ENCODE results near the gene C15orf61.

The C15orf61 gene

DNA sequence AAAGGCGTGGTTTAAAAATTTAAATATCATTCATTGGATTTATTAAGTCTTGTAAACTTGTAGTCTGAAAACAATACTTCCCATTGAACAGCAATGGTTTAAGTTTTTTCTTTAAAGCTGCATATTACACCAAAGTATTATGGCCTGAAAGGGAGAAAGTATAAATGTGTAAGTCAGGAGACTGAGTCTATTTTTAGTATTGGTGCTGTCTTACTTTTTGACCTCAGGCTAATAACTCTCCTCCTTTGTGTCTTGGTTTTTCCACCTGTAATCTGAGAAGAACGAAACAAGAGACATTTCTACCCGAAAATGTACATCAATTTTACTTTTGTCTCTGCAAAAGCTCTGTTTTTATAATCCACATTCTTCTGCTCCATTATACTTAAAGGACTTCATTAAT, 7.6 kb downstream of the C15orf61 start:
- TF ChIP-seq, protein P1, sequence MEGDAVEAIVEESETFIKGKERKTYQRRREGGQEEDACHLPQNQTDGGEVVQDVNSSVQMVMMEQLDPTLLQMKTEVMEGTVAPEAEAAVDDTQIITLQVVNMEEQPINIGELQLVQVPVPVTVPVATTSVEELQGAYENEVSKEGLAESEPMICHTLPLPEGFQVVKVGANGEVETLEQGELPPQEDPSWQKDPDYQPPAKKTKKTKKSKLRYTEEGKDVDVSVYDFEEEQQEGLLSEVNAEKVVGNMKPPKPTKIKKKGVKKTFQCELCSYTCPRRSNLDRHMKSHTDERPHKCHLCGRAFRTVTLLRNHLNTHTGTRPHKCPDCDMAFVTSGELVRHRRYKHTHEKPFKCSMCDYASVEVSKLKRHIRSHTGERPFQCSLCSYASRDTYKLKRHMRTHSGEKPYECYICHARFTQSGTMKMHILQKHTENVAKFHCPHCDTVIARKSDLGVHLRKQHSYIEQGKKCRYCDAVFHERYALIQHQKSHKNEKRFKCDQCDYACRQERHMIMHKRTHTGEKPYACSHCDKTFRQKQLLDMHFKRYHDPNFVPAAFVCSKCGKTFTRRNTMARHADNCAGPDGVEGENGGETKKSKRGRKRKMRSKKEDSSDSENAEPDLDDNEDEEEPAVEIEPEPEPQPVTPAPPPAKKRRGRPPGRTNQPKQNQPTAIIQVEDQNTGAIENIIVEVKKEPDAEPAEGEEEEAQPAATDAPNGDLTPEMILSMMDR (IDR thresholded peaks at IDR 0.05; ENCODE audit: insufficient read depth, low read length, poor library complexity, severe bottlenecking): no peak
- DNase-seq (ENCODE audit: extremely low read depth, insufficient read length): no peak
- Histone ChIP-seq H3K36me3 (ENCODE audit: control insufficient read depth, insufficient read depth, low read length) (no peaks in the 10 kb centered on the region), H3K27me3 (replicated peaks; ENCODE audit: control insufficient read depth, insufficient read depth, low read length) (no peaks in the 10 kb centered on the region), H3K4me3 (replicated peaks; ENCODE audit: low read depth, low read length) (no peak overlapping the region)

DNA sequence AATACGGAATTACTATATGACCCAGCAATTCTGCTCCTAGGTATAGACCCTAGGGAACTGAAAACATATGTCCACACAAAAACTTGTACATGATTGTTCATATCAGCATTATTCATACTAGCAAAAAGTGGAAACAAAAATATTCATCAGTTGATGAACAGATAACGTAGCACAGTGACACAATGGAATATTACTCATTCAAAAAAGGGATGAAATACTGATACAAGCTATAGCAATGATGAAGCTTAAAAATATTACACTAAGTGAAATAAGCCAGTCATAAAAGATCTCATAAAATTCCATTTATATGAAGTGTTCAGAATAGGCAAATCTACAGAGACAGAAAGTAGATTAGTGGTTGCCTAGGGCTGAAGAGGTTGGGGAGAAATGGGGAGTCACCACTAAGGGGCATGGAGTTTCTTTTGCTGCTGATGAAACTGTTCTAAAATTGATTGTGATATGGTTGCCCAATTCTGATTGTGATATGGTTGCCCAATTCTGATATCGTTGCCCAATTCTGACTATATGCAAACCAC, 10.5 kb downstream of the C15orf61 start:
- DNase-seq (ENCODE audit: extremely low read depth, insufficient read length): no peak
- Histone ChIP-seq H3K36me3 (ENCODE audit: control insufficient read depth, insufficient read depth, low read length) (no peaks in the 10 kb centered on the region), H3K27me3 (replicated peaks; ENCODE audit: control insufficient read depth, insufficient read depth, low read length) (no peaks in the 10 kb centered on the region), H3K4me3 (replicated peaks; ENCODE audit: low read depth, low read length) (no peak overlapping the region)
- TF ChIP-seq, protein P1 (IDR thresholded peaks at IDR 0.05; ENCODE audit: insufficient read depth, low read length, poor library complexity, severe bottlenecking): no peak

DNA sequence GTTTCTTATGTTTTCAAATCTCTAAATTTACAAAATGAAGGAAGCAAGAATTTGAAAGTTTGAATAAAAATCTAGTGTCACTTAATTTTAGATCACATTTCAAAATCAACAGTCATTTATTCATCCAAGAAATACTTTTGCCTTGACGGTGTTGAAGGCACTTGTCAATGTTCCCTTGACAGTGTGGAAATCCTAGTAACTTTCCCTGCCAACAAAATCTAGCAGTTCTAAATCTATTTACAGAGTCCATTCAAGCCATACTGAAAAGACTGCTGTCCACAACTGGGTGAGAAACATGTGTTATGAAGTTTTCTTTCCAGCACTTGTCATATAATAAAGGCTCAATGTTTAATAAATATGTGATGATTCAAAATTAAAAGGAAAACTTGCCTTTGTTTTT, 12.9 kb downstream of the C15orf61 start:
- no peak for DNase-seq (ENCODE audit: extremely low read depth, insufficient read length)
- H3K36me3 ChIP-seq (ENCODE audit: control insufficient read depth, insufficient read depth, low read length): no peaks in the 10 kb centered on the region
- TF ChIP-seq, protein P1 (IDR thresholded peaks at IDR 0.05; ENCODE audit: insufficient read depth, low read length, poor library complexity, severe bottlenecking): no peak
- no peaks in the 10 kb centered on the region for H3K27me3 ChIP-seq (replicated peaks; ENCODE audit: control insufficient read depth, insufficient read depth, low read length)
- no peak overlapping the region for H3K4me3 ChIP-seq (replicated peaks; ENCODE audit: low read depth, low read length)

GRCh38 chr15:67534360-67534759, 13.4 kb downstream of the C15orf61 start:
- TF ChIP-seq, protein P1 (IDR thresholded peaks at IDR 0.05; ENCODE audit: insufficient read depth, low read length, poor library complexity, severe bottlenecking): no peak
- no peaks in the 10 kb centered on the region for H3K36me3 ChIP-seq (ENCODE audit: control insufficient read depth, insufficient read depth, low read length)
- DNase-seq (ENCODE audit: extremely low read depth, insufficient read length): no peak
- no peaks in the 10 kb centered on the region for H3K27me3 ChIP-seq (replicated peaks; ENCODE audit: control insufficient read depth, insufficient read depth, low read length)
- no peak overlapping the region for H3K4me3 ChIP-seq (replicated peaks; ENCODE audit: low read depth, low read length)

GRCh38 chr15:67537771-67538170, 16.8 kb downstream of the C15orf61 start:
- H3K4me3 ChIP-seq (replicated peaks; ENCODE audit: low read depth, low read length): no peak overlapping the region
- no peak for DNase-seq (ENCODE audit: extremely low read depth, insufficient read length)
- TF ChIP-seq, protein P1 (IDR thresholded peaks at IDR 0.05; ENCODE audit: insufficient read depth, low read length, poor library complexity, severe bottlenecking): no peak
- no peaks in the 10 kb centered on the region for H3K27me3 ChIP-seq (replicated peaks; ENCODE audit: control insufficient read depth, insufficient read depth, low read length)
- no peaks in the 10 kb centered on the region for H3K36me3 ChIP-seq (ENCODE audit: control insufficient read depth, insufficient read depth, low read length)

All from GM06990 (cell line).